Choroid plexus epithelial cell (primary cell): ENCODE data around the gene VSNL1.

Source experiments
- DNase-seq: peaks from one replicate; pipeline ENCODE4 v3.0.0-alpha.2; 2010; ENCODE audit warnings: low read depth
- H3K4me3 ChIP-seq: 2 replicates; pipeline ENCODE4 v1.5.1; 2011; ENCODE audit warnings: low read depth, mild to moderate bottlenecking, control low read depth, low read length, moderate library complexity
- CTCF ChIP-seq: conservative IDR thresholded peaks from 2 replicates; pipeline ENCODE4 v1.5.1; 2011; ENCODE audit warnings: low read depth, mild to moderate bottlenecking, control low read depth, inconsistent platforms, low read length, moderate library complexity

The VSNL1 gene

GRCh38 chr2:17581831-17582230, 41.3 kb downstream of the VSNL1 start:
- TF ChIP-seq CTCF = no peak
- H3K4me3 ChIP-seq = no peak overlapping the region
- no peak for DNase-seq

GRCh38 chr2:17583166-17583565, 42.7 kb downstream of the VSNL1 start:
- TF ChIP-seq CTCF = no peak
- H3K4me3 ChIP-seq = no peak overlapping the region
- peak; percentile 65 for DNase-seq

GRCh38 chr2:17583646-17584045, 43.1 kb downstream of the VSNL1 start:
- no peak overlapping the region for H3K4me3 ChIP-seq
- TF ChIP-seq CTCF = no peak
- DNase-seq = no peak

DNA sequence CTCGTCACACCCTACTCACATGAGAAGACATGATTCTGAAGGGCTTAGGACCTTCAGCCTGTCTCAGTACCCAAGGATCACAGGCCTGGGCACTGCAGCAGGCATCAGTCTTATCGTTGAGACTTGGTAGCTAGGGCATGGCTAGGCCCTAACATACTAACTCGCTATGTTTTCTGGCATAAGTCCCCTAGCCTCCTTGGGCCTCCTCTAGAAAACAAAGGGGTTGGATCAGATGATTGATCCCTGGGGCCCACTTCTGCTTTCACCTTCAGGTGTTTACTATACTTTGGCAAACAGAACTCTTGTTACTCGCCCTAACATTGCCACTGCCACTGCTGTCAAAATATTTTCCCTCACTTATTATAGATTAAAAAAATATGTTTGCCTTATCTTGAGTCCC, 44.2 kb downstream of the VSNL1 start:
- H3K4me3 ChIP-seq = no peak overlapping the region
- TF ChIP-seq CTCF = no peak
- DNase-seq = no peak

DNA sequence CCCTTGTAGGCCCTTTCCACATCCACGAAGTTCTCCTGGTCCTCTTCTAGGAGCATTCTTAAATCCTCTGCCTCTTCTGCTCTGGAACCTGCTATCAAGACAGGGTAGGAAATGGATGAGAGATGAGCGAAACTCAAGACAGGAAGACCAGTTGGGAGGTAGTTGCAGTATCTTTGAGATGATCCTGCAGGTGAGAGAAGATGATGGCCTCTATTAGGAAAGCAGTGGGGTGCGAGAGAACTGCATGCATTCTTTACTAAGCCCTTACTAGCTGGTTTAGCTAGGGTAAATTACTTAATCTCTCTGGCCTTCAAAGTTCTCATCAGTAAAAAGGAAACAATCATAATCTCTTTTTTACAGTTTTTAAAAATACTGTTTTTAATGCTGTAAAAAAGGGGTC, 47.0 kb downstream of the VSNL1 start:
- no peak for TF ChIP-seq CTCF
- DNase-seq = no peak
- H3K4me3 ChIP-seq = no peak overlapping the region

DNA sequence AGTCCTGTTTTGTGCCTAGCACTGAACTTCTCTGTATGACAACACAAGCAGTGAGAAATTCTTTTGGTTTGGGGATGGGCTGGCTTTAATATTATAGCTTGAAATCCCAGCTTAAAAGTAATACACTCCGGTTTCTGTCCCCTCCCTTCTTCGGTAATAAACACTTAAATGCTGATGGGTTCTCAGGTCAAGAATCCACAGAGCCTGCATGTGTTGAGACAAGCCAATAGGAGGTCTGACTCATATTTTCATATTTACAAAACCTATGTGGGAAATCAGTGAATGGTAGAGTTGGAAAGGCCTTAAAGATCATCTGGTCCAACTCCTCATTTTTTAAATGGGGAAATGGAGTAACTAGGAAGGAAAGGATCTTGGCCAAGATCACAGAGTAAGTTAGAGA, 47.5 kb downstream of the VSNL1 start:
- TF ChIP-seq CTCF = no peak
- H3K4me3 ChIP-seq = no peak overlapping the region
- DNase-seq = peak; percentile 45

DNA sequence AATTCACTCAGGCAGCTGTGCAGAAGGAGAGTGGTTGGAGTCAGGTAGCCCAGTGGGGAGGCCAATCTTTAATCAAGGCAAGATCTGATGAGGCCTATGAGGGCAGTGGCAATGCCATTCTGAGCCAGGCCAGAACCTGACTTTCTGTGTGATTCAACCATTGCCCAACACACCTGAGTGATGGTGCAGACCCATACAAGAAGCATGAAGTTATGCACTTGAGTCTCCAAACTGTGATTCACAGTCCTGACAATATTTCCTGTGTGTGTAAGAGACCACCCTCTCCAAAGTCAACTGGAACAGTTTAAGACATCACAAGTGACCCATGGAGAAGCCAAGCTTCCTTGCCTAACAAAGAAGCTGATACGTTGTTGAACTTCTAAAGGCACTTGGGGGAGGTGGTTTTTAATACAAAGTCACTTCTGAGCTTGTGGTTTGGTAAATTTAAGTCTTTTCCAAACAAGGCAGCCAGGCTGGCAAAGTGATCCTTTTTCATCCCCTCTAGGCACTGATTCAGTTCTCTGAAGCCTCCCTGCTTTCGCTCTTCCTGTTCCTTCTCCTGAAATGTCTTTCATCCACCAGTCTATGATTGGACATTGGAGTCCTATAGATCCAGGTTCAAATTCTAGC, 49.0 kb downstream of the VSNL1 start:
- DNase-seq = no peak
- TF ChIP-seq CTCF = no peak
- no peak overlapping the region for H3K4me3 ChIP-seq
